AG08395 (cell line): Measurements from ENCODE around the gene ZNF599.
A peak's percentile ranks its signal among the peaks of the same experiment; 100 is the strongest.

Experiments used
- DNase-seq: peaks from one replicate; pipeline ENCODE4 v3.0.0; 2012; ENCODE audit warnings: mixed read lengths, low spot score

The ZNF599 gene

DNA sequence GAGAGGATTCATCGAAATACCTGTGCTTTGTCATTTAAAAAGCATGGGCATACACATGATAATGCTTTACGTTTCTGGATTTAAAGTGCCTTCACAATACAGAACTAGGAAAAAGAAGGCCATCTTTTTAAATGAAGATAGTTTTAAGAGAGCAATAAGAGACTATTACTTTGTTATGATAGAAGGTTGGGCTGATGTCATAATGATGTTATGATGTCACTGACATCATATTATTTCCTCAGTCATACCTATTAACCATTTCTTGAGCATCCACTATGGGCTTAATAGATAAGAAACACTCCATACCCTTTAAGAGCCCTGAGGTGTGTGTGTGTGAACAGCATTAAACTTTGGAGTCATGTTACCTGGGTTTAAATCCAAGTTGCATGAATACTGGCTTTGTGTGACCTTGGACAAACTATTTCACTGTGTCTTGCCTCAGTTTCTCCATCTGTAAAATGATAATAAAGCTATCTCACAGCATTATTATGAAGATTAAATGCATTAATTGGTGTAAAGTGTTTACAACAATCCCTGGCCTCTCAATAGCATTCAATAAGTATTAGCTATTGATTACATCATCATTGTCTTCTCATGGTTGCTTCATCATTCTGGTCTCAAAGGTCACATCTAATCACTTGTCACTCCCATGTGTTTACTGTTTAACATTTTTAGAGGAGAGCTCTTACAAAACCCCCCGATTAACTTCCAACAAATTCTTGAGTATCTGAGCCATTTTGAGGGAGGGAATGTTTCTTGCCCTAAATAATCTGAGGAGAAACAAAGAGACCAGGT is 27.9 kb downstream of the ZNF599 start:
- DNase-seq = no peak

DNA sequence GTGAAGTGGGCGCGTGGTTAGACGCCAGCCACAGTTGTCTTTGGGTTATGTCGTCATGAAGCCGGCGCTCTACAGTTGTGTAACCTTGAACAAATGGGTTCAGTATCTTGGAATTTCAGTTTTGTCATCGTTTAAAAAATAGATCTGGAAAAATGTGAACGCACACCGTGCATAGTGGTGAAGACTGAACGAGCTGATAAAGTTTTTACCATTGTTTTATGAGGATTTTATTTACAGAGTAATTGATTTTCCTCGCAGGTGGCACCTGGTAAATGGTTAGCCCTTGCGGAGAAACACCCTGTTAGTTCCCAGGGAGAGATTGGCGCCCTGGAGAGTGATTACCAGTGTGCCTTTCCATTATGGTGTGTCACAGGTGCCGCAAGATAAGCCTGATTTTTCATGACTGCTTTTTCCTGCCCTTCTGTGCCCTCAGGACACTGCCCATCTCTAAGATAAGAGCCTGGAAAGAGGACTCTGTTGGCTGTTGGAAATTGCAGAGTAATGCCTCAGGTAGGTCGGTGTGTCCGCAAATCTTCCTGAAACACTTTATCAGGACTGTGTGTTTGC is 38.4 kb downstream of the ZNF599 start:
- DNase-seq = no peak

DNA sequence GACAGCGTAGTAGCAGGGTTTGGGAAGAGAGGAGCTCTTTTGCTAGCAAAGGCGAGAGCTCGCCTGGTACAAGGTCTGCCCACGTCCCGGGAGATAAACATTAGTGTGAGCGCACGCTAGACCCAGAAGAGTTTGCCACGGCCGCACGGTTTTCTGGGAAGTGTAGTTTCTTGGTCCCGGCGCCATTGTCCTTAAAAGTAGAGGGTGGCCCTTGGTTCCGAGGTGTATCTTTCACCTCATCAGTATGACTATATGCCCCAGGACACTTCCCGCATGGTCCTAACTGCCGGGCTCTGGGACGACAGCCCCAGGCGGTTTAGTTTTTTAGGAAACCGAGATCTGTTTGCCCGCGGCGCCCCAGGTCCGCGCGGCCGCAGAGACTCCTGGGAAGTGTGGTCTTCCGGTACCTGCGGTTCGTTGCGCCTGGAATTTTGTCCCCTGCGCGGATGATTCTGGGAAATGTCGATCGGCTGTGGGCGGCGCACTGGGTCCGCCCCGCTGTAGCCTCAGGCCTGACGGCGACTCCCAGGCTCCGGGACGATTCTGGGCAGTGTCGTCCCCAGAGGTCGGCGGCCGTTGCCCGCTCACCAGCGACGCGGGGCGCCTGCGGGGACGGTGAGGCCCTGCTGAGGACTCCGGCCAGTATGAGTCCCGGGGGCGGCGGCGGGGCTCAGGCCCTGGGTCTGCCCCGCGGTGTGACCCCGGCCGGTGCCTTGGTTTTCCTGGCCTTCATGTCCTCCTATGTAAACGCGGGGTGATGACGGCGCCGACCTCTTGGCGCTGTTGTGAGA is 39.1 kb downstream of the ZNF599 start, which contains the start of gene ZNF181:
TSS of gene ZNF181 (plus strand) at position 498 of the 791 bp plus-strand sequence. CDS start 795 bp downstream, outside the sequence.
- peak; percentile 90 for DNase-seq

GRCh38 chr19:34733266-34733745 is 39.7 kb downstream of the ZNF599 start:
- no peak for DNase-seq

GRCh38 chr19:34732612-34733211 is 40.3 kb downstream of the ZNF599 start:
- no peak for DNase-seq

GRCh38 chr19:34731964-34732363 is 41.1 kb downstream of the ZNF599 start:
- no peak for DNase-seq

GRCh38 chr19:34731019-34731829 is 41.8 kb downstream of the ZNF599 start:
- no peak for DNase-seq

- no peak for DNase-seq
Observed at GRCh38 chr19:34725400-34725799, 47.6 kb downstream of the ZNF599 start.

- no peak for DNase-seq
Observed at GRCh38 chr19:34722353-34722752, 50.7 kb downstream of the ZNF599 start.

DNA sequence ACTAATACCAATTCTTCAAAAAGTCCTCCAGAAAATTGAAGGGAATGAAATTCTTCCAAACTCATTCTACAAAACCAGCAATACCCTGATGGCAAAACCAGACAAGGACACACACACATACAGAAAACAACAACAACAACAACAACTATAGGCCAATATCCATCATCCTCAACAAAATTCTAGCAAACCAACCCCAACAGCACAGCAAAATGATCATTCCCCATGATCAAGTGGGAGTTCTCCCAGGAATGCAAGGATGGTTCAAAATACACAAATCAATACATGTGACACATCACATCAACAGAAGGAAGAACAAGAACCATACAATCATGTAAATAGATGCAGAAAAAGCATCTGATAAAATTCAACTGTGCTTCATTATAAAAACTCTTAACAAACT is 57.7 kb downstream of the ZNF599 start:
- no peak for DNase-seq

DNA sequence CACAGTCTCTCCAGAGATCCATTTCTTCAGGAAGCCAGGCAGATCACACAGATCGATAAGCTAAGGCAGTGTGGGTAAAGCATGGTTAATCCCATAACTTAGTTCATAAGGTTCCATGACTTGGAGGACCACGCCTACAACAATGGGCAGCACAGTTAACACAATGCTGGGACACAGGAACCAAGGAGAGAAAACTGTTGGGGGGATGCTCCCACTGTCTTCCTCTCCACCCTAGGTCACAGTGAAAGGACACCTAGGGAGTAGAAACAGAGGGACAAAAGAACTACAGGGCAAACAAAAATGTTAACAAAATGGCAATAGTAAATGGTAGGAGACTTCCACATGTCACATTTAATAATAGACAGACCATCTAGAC is 59.8 kb downstream of the ZNF599 start:
- no peak for DNase-seq

DNA sequence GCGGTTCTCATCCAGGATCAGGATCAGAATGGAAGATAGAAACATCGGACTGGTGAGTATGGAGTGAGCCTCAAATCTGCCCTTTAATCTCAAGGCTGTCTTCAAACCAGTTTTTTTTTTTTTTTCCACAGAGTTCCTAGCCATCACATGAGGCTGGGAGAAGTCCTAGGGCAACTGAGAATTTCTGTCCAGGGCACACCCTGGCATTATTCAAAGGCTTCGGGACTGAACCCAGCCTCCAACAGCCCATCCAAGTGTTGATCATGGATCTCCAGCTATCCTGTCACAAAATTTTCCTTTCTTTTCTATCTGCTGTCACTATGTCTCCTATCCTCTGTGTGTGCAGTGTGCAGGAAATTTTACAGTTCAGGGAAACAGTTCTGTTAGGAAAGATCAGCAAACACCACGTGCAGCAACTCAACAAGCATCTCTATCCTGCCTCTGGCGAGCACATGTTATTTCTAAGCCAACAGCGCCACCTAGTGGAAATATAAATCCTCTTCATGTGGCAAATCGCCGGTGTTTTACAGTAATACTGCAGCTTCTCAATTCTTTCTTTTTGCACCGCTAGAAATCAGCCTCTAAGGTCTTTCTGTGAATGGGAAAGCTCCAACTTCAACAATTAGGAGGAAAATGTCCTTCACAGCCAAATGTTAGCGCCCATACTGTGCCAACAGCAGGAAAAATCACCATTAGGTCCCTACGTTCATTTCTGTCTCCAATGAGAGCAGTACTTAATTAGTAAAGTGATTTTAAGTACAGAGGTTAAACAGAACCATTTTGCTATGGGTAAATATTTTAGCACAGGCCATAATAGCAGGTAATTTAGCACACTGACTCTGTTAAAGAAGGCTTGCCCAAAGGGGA is 60.4 kb downstream of the ZNF599 start:
- DNase-seq = peak; percentile 80

DNA sequence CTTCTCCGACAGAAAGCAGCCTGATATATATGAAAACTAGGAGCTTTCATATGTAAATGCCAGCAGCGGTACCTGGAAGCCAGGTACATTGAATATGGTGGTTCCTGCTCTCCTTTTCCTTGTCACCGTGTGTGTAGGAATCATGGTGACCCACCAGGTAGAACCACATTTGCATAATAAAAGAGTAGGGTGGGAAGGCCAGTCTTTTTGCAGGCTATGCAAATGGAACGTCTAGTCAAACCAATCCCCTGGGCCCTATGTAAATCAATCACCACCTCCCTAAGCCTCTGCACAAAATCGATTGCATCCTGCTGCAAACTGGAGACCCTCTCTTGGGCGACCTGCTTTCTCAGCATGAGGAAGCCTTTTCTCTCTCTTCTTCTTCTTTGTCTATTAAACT is 61.1 kb downstream of the ZNF599 start:
- no peak for DNase-seq
